Esophagus squamous epithelium (tissue), 4 donors: Measurements from ENCODE around the gene MAP3K21.

ENCODE experiments used
- POLR2A ChIP-seq, 4 donors: fragments of 450-650 bp; IDR thresholded peaks; one replicate each; pipeline ENCODE4 v1.6.1; 2017; ENCODE audit warnings: antibody characterized with exemption in 4 of 4, mild to moderate bottlenecking in 4 of 4, moderate library complexity in 3 of 4
- TF ChIP-seq, protein P1 (sequence below), 6 experiments: fragments of 450-650 bp in 4 of 6; fragments of 200-600 bp in 2 of 6; sonication (generic) in 2 of 6; IDR thresholded peaks; one replicate each; pipeline ENCODE4 v1.5.1; 2016 to 2019; ENCODE audit warnings: antibody characterized with exemption in 6 of 6, mild to moderate bottlenecking in 4 of 6, moderate library complexity in 4 of 6

DNA sequence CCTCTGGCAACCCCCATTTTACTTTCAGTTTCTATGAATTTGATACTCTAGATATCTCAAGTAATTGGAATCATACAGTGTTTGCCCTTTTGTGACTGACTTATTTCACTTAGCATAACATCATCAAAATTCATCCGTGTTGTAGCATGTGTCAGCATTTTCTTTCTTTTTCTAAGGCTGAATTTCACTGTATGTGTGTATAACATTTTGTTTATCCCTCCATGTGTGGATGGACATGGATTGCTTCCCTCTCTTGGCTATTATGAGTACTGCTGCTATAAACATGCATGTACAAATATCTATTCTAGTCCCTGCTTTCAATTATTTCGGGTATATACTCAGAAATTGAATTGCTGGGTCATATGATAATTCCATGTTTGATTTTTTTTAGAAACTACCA, 97.3 kb downstream of the MAP3K21 start:
- TF ChIP-seq, protein P1, sequence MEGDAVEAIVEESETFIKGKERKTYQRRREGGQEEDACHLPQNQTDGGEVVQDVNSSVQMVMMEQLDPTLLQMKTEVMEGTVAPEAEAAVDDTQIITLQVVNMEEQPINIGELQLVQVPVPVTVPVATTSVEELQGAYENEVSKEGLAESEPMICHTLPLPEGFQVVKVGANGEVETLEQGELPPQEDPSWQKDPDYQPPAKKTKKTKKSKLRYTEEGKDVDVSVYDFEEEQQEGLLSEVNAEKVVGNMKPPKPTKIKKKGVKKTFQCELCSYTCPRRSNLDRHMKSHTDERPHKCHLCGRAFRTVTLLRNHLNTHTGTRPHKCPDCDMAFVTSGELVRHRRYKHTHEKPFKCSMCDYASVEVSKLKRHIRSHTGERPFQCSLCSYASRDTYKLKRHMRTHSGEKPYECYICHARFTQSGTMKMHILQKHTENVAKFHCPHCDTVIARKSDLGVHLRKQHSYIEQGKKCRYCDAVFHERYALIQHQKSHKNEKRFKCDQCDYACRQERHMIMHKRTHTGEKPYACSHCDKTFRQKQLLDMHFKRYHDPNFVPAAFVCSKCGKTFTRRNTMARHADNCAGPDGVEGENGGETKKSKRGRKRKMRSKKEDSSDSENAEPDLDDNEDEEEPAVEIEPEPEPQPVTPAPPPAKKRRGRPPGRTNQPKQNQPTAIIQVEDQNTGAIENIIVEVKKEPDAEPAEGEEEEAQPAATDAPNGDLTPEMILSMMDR (IDR thresholded peaks at IDR 0.05): no peak
- TF ChIP-seq POLR2A (IDR thresholded peaks at IDR 0.05): no peak
